Glomerular visceral epithelial cell (primary cell): ENCODE measurements around the gene SSBP3.
"Not testable (repeated sequence)": the region's sequence is repeated elsewhere in the genome, so short reads cannot be mapped to it uniquely, and the experiment has no call there.

Experiments used
- DNase-seq: peaks from one replicate; pipeline ENCODE4 v3.0.0-alpha.2; 2016; ENCODE audit errors: extremely low spot score

The SSBP3 gene

DNA sequence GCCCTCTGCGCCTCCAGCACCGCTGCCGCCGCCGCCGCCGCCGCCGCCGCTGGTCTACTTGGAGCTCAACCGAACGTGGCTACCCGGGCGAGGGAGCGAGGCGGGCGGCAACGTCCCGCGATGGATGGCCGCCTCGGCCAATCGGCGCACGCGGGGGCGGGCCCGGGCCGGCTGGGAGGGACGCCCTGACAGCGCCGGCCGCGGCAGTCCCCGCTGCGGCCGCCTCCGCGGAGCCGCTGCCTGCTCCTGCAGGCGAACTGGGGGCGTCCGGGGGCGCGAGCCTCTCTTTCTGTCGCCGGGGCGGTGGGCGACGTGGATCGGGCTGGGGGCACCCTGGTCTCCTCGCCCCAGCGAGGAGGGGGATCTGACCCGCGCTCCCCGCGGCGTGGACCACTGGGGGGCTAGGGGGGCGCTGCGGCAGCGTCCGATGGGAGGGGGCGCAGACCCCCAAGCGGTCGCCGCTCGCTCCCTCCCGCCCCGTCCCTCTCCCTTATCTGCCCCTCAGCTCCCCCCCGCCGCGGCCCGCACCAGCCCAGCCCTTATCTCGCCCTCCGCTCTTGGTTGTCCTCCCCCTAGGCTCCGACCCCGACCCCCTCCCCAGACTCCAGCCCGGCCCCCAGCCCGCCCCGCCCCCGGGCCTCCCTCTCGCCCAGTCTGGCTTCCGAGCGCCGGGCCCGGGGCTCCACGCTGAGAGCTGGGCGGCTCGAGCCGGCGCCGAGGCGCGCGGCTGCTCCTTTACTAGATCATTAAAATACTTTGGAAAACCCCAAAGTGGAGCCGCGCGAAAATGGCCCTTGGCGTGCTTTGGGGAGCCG lies at the start of gene SSBP3:
SSBP3 (minus strand) TSS at position 56 of the 815 bp plus-strand sequence.
- DNase-seq: peak; percentile 95

DNA sequence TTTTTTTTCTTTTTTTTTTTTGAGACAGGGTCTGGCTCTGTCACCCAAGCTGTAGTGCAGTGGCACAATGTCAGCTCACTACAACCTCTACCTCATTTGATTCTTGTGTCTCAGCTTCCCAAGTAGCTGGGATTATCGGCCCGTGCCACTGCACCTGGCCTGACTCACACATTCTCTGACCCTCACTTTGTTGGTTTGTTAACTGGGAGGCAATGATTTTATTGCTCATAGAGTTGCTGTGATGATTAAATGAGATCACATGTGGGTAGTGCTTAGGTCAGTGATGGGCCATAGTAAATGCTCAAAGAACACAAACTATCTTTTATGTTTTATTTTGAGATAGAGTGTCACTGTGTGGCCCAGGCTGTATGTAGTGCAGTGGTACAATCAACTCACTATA lies 47.3 kb upstream of the SSBP3 start:
- peak; percentile 27 for DNase-seq

DNA sequence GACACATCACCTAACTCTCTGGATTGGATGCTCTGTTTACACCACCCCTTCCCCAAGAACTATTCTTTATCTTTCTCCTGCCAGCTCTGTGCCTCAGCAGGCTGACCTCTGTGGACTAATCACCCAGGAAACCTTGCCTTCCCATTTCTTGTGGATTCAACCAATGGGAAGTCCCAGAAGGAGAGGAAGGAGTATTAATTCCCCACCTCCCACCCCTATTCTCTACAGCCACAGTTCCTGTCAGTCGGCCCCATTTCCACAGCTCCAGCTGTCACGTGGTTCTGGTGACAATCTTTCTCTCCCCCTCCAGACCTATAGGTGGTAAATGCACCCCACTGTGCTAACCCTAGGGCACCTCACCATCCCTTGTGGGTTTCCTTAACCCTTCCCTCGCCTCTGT lies 46.8 kb upstream of the SSBP3 start:
- DNase-seq: no peak

DNA sequence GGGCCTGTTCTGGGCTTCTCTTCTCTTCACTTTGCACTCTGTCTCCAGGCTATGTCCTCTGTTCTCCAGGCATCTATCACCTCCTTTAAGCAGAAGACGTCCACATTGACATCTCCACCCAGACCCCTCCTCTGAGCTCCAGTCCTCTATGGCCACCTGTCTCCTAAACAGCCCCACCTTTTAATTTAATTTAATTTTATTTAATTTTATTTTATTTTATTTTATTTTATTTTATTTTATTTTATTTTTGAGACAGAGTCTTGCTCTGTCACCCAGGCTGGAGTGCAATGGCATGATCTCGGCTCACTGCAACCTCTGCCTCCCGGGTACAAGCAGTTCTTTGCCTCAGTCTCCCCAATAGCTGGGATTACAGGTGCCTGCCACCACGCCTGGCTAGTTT lies 43.2 kb upstream of the SSBP3 start:
- not testable (repeated sequence) for DNase-seq

DNA sequence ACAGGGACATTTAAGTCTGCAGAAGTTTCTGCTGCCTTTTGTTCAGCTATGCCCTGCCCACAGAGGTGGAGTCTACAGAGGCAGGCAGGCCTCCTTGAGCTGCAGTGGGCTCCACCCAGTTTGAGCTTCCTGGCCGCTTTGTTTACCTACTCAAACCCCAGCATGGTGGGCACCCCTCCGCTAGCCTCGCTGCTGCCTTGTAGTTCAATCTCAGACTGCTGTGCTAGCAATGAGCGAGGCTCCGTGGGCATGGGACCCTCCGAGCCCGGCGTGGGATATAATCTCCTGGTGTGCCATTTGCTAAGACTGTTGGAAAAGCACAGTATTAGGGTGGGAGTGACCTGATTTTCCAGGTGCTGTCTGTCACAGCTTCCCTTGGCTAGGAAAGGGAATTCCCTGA lies 42.6 kb upstream of the SSBP3 start:
- not testable (repeated sequence) for DNase-seq

DNA sequence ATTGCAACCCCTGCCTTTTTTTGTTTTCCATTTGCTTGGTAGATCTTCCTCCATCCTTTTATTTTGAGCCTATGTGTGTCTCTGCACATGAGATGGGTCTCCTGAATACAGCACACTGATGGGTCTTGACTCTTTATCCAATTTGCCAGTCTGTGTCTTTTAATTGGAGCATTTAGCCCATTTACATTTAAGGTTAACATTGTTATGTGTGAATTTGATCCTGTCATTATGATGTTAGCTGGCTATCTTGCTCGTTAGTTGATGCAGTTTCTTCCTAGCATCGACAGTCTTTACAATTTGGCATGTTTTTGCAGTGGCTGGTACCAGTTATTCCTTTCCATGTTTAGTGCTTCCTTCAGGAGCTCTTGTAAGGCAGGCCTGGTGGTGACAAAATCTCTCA lies 40.9 kb upstream of the SSBP3 start:
- DNase-seq: not testable (repeated sequence)

DNA sequence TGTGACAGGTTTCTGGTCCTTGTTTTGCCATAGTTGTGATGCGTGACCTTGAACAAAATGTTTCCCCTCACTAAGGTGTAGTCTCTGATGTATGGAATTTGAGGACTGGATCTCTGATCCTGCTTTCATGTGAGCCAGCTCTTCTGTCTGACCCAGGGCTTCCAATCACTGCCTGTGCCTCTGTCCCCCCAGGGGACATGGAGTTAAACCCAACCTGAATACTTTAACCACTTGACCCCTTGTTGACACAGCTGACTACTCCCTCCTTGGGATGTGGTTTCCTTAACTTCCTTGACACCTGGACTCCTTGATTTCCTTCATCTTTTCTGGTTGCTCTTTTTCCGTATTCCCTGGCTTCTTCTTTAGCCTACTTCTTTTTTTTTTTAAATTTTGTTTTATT lies 36.0 kb upstream of the SSBP3 start:
- DNase-seq: no peak

DNA sequence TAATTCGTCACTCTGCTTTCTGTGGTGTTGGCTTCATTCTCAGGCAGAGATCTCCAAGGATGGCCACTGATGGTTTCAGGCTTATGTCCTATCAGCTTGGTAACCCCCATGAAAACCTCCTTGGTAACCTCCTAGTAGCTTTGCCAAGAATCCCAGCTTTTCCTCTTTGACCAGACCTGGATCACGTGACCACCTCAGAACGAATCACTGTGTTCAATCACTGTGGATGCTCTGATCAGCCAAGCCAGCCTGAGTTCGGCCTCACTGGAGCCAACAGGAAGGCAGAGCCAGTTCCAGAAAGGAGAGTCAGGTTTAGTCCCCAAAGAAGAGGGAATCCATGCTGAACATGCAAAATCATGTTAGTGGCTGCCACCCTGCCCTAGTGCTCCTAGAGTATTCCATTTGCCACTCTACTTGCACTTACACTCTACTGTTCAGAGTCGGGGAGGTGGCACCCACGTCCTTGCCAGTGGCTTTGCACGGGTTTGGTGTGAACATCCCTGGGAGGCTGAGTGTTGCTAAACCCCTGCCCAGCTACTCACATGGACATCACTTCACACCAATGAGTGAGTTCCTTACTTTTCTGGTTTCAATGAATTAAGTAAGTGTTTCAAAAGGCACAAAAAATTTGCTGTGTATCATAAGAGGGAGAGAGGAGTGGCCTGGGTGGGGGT lies 33.5 kb upstream of the SSBP3 start:
- DNase-seq: no peak

DNA sequence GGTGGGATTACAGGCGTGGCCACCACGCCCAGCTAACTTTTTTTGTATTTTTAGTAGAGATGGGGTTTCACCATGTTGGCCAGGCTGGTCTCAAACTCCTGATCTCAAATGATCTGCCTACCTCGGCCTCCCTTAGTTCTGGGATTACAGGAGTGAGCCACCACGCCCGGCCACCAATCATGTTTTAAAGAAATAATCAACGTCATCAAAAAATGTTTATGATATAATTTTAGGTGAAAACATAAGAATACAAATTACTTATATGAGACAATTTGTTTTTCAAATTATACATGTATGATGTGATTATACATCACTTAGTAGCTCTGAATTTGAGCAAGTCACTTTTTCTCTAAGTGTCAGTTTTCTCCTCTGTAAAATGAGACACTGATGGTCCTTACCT lies 31.6 kb upstream of the SSBP3 start:
- DNase-seq: no peak

DNA sequence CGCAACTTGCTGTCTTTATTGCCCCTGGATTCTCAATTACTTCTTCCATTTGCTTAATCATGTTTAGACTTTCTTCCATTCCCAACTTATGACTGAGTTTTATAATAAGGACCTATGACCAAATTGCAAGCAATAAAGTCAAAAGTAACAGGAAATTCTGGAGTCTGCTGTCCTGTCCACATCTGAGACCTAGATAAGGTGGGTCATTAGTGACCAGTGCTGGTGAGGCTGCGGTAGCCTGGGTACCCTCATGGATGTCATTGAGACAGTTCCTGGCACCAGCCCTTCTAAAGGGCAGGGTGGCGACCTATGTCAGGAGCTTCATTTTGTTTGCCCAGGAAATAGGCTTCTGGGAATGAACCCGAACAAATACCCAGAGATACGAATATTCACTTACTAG lies 30.6 kb upstream of the SSBP3 start:
- no peak for DNase-seq

DNA sequence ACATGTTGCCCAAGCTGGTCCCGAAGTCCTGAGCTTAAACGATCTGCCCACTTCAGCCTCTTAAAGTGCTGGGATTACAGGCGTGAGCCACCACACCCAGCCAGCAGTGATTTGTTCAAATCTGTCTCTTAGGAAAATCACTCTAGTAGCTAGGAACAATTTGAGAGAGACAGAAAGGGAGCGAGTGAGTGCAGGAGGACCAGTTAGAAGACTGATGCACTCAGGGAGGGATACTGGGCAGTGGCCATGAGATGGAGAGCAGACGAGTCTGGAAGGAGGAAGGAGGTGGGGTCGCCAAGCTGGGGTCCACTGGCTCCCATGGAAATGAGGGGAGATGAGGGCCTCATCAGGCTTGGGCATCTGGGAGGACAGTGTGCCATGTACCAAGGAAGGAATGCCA lies 23.6 kb upstream of the SSBP3 start:
- DNase-seq: no peak

DNA sequence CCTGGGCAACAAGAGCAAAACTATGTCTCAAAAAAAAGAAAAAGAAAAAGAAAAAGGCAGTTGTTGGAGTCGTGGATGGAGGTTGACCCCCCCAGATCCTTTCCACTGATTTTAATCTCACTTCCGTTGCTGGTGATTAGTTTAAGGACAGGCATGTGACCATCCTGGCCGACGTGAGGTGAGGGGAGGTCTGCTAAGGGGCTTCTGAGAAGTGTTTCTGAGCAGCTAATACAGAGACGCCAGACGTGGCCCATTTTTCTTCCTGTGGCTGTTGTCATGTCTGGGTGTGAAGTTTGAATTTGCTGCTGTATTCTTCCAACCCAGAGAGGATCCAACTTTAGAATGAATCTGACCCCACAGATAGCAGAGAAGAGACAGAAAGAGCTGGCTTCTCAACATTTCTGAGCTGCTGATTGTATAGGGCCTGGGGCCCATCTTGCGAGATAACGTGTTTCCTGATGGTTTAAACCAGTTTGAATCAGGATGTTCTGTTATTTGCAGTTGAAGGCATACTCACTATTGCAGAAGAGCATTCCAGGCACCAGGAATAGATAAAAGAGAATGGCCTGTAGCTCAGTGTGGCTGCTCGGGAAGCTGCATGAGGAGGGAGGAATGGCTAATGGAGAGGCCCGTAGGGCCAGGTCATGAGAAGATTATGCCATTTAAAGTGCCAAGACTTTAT lies 22.8 kb upstream of the SSBP3 start:
- DNase-seq: no peak

DNA sequence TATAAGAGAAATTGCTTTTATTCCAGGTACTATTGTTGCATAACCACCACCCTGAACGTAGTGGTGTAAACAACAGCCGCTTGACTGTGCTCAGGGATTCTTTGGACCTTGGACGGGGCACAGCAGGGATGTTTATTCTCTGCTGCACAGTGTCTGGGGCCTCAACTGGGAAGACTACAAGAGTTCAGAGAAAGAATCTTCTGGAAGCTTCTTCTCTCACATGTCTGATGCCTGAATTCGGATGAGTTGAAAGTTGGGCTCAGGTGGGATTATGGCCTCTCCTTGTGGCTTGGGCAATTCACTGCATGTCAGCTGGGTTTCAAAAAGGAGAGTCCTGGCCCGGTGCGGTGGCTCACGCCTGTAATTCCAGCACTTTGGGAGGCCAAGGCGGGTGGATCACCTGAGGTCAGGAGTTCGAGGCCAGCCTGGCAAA lies 19.0 kb upstream of the SSBP3 start:
- no peak for DNase-seq

DNA sequence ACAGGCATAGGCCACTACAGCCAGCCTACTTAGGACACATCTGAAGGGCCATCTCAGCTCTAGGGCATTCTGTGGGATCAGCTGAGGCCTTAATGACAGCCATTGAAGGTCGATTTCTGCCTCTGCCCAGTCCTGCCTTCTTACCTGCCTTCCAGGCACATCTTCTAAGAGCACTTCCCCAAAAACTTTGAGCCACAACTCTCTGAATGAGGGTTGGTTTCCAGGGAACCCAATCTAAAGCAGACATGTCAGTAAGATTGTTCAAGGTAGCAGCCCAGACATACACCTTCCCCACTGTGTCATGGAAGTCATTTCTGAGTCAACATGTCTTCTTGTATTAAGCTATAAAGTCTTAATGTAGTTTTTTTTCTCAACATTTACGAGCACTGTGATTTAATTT lies 18.2 kb upstream of the SSBP3 start:
- no peak for DNase-seq

DNA sequence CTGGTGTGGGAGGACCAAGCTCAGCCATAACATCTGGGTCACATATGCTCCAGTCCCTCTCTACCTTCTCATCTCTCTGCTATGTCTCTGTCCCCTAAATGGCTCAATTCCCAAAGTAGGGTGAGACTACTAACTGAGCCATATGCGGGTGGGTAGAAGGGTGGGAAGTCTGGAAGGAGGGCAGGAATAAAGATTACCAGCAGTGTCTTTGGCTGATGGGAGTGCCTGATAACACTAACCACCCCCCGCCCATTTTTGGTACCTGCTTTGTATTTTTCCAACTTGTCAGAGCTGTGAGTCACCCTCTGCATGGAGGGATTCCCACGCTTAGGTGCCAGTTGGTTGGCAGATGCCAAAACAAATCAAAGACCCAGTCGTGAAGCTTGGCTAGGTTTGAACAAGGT lies 14.9 kb upstream of the SSBP3 start:
- peak; percentile 25 for DNase-seq

DNA sequence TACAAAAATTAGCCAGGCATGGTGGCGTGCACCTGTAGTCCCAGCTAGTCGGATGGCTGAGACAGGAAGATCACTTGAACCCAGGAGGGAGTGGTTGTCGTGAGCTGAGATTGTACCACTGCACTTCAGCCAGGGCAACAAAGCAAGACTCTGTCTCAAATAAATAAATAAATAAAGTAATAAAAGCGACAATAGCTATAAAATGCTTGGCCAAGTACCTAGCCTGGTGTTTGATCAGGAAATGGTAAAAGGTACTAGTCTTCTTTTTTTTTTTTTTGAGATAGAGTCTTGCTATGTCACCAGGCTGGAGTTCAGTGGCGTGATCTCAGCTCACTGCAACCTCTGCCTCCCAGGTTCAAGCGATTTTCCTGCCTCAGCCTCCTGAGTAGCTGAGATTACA lies 12.4 kb upstream of the SSBP3 start:
- DNase-seq: not testable (repeated sequence)

DNA sequence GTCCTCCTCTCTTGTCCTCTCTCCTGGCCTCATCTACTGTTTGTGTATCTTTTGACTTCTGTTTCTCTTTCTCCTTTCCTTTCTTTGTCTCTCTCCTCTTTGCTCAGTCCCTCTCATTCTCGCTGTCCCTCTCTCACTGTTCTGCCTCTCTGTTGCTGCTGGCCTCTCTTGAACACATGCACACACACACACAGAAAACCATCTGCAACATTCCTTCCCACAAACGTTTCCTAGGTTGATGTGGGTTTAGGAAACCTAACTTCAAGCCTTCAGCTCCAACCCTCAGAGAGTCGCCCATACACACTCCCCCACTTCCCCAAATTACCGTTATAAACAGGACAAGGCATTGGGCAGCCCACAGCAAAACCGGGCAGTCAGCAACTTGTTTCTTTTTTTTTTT lies 10.9 kb upstream of the SSBP3 start:
- no peak for DNase-seq

DNA sequence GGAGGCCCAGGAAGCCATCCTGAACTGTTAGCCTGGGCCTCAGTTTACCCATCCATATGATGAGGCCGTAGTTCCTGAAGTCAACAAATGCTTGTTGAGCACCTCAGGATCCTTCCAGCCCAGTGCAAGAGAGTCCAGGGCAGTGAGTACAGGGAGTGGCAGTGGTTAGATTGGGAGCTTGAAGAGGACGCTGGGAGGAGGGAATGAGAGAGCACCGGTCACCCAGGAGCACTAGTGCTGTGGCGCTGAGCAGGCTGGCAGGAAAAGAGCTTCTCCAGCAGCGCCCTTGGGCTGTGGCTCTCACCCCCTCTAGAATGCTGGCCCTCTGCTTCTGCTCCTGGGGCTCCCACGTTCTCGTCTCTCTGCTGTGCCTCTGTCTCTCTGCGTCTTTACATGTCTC lies 10.2 kb upstream of the SSBP3 start:
- DNase-seq: no peak

DNA sequence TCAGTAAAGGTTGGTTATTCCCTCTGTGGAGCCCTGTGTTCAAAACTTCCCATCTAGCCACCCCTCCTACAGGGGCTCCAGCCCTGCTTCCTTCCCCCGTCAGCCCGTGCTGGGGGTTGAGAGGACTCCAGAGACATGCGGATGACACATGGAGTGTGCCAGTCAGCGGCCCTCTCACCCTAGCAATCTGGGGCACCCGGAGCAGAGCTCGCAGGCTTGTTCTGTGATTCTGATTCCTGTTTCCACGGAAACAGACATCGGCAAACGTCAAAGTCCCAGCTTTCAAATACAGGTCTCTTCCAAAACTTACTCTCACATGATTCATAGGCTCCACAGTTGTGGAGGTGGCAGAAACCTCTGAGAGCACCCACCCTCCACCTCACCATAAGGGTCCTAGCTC lies 9.8 kb upstream of the SSBP3 start:
- DNase-seq: no peak

DNA sequence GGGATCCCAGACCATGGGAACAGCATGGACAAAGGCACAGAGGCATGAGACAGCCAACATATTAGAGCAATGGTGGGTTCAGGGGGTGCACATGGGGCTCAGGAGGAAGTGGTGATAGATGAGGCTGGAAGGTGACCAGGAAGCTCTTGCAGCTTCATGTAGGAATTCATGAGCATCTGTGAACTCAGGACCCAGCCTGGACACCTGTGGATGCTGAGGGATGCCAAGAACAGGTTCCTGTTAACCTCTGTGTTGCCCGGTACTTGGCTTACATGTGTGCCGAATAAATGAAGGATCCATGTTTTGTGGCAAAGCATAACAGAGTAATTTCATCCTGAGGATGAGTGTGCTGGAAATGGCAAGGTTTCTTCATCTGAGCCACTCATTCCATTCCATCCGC lies 9.3 kb upstream of the SSBP3 start:
- no peak for DNase-seq

DNA sequence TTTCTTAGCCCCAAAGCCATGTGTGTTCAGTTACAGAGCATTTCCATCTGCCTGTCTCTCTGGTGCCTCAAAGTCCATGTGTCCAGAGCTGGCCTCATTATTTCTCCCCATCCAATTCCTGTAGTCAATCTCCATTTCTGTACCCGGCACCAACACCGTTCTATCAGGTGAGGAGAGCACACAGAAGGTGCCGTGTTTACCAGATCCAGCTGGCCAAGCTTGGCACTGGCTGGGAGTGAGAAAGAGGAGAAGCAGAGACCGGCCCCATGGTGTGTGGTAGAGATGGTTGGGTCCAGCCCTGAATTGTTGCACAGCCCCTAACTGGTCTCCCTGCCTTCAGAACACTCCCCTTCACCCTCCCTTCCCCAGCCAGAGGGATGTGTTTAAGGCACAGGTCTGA lies 7.5 kb upstream of the SSBP3 start:
- DNase-seq: no peak

DNA sequence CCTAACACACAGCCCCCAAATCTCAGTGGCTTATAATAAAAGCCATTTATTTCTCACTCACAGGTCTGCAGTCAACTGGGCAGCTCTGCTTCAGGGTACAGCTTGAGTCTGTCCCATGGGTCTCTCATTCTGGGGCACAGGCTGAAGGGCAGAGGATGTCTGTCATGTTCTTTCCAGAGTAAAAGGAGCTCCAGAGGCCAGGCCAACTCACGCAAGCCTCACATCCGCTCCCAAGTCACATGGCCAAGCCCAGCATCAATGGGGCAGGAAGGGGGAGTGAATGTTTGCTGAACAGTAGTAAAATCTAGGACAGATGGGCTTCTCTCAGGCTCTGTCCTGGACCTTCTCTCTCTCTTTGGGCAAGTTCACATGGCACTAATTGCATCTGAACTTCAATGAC lies 7.1 kb upstream of the SSBP3 start:
- peak; percentile 25 for DNase-seq

DNA sequence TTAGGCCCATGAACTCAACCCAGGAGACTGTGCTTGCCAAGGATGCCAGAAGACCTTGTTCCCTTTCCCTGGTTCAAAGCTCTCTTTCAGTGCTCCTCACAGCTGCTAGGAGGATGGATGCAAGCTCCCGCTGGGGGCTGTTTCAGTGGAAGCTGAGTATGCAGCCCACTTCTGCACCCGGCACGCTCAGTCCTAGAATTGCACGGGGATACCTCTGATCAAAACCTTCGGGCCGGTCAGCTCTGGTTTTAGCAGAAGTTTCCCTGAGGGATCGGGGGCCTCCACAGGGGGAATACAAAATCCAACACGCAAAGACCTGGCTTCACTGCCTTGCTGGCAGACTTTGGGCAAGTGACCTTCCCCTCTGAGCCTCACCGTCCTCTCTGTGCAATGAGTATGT lies 4.2 kb upstream of the SSBP3 start:
- DNase-seq: no peak
